Mesothelial cell of epicardium (in vitro differentiated cells): ENCODE results near the gene LACTB. TPM values are rescaled to one million over a fixed set of nuclear protein-coding genes. Genes with fewer than 3 reads are reported as not detected.

Experiments used
- DNase-seq, 2 experiments: peaks; one replicate each; pipeline ENCODE4 v3.0.0; 2021; ENCODE audit warnings: low spot score in 2 of 2; ENCODE audit not compliant: unreplicated experiment in 2 of 2
- H3K27ac Mint-ChIP-seq: 2 replicates; pipeline ENCODE4 v1.8.0; 2021; ENCODE audit warnings: mixed read lengths
- H3K27me3 Mint-ChIP-seq: 2 replicates; pipeline ENCODE4 v1.8.0; 2021; ENCODE audit warnings: low read depth, mixed read lengths
- H3K36me3 Mint-ChIP-seq: 2 replicates; pipeline ENCODE4 v1.8.0; 2021; ENCODE audit warnings: mixed read lengths
- H3K4me1 Mint-ChIP-seq: 2 replicates; pipeline ENCODE4 v1.8.0; 2021; ENCODE audit warnings: mixed read lengths
- H3K4me3 Mint-ChIP-seq: 2 replicates; pipeline ENCODE4 v1.8.0; 2021; ENCODE audit warnings: mild to moderate bottlenecking, moderate library complexity, mixed read lengths
- H3K9me3 Mint-ChIP-seq: 2 replicates; pipeline ENCODE4 v1.8.0; 2021; ENCODE audit warnings: mixed read lengths
- CTCF ChIP-seq: fragments of 200-600 bp; sonication (generic); IDR thresholded peaks from one replicate; pipeline ENCODE4 v1.5.0; 2021; ENCODE audit warnings: antibody characterized with exemption; ENCODE audit not compliant: unreplicated experiment
- total RNA-seq: library from RNA; stranded (reverse); gene quantifications from 3 replicates; pipeline ENCODE4 v1.2.1, GENCODE V29; 2021

The LACTB gene
- total RNA-seq, 1 donor from 2014 or later, result 8.2 TPM

- DNase-seq, result peak; percentile 98 to 100
- Mint-ChIP-seq H3K4me3 (peak within 1 kb of the TSS; percentile 93), H3K36me3 (no peaks in the 10 kb centered on the region), H3K27ac (peak within 1 kb of the TSS; percentile 97), H3K9me3 (no peaks in the 10 kb centered on the region), H3K4me1 (peaks cover 26% of the 10 kb centered on the region), H3K27me3 (no peaks in the 10 kb centered on the region)
- TF ChIP-seq CTCF, result no peak
Observed at GRCh38 chr15:63188926-63189871, 67.5 kb downstream of the LACTB start, which contains the start of gene RAB8B. Gene RAB8B (plus strand): TSS chr15:63189606. CDS start chr15:63189625, 19 bp downstream.

- H3K9me3 Mint-ChIP-seq, result no peaks in the 10 kb centered on the region
- H3K4me3 Mint-ChIP-seq, result peak overlapping the region; percentile 93
- no peaks in the 10 kb centered on the region for H3K36me3 Mint-ChIP-seq
- no peaks in the 10 kb centered on the region for H3K27me3 Mint-ChIP-seq
- no peak for TF ChIP-seq CTCF
- peaks cover 29% of the 10 kb centered on the region for H3K4me1 Mint-ChIP-seq
- H3K27ac Mint-ChIP-seq, result no peak overlapping the region
- DNase-seq, result no peak
Observed at GRCh38 chr15:63189941-63190768, 68.5 kb downstream of the LACTB start.

GRCh38 chr15:63190769-63191649, 69.3 kb downstream of the LACTB start:
- Mint-ChIP-seq H3K9me3 (no peaks in the 10 kb centered on the region), H3K4me3 (peak overlapping the region; percentile 93), H3K27me3 (no peaks in the 10 kb centered on the region), H3K36me3 (no peaks in the 10 kb centered on the region), H3K4me1 (peaks cover 36% of the 10 kb centered on the region), H3K27ac (no peak overlapping the region)
- no peak for TF ChIP-seq CTCF
- no peak for DNase-seq

Other genes with a start within 250 kb of the LACTB start
- gene TPM1, start 79.1 kb upstream of the LACTB start, total RNA-seq, result 635 to 667 TPM (median 659 TPM) in 3 replicates
- gene RPS27L, start 35.6 kb downstream of the LACTB start, total RNA-seq, result 124 to 132 TPM (median 130 TPM) in 3 replicates
- 20.2 to 27.1 TPM (median 22.7 TPM) in 3 replicates for gene RAB8B, start 67.7 kb downstream of the LACTB start, total RNA-seq
- gene APH1B, start 155.7 kb downstream of the LACTB start, total RNA-seq, result 19.7 to 22.0 TPM (median 21.9 TPM) in 3 replicates